ENCODE data around the gene AKT1.

AKT1 gene

DNA sequence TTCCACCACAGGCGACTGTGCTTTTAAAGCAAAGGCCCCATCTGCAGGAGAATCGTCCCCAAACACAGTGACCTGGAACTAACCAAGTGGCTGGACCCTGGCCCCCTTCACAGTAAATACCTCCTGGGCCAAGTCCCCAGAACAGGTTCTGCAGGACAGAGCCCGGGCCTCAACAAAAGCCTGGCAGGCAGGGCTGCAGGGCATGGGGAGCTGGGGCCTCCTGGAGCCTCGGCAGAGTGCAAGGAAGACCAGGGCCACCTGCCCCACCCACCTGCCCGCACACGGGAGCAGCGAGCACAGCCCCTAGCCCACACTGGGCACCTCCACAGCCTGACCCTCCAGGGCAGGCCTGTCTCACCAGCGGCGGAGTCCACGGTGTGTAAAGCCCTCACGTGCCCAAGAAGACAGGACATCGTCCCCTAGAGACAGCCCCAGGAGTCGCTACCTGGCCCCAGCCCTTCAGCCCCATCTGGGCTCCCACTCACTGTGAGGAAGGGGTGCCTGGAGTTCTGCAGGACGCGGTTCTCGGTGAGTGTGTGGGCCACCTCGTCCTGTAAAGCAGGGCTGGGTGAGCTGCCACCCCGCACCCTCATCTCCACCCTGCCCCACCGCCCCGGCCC, 21.0 kb downstream of the AKT1 start:
- H3K27ac ChIP-seq (ENCODE audit: low read depth, low read length) = no peak overlapping the region

DNA sequence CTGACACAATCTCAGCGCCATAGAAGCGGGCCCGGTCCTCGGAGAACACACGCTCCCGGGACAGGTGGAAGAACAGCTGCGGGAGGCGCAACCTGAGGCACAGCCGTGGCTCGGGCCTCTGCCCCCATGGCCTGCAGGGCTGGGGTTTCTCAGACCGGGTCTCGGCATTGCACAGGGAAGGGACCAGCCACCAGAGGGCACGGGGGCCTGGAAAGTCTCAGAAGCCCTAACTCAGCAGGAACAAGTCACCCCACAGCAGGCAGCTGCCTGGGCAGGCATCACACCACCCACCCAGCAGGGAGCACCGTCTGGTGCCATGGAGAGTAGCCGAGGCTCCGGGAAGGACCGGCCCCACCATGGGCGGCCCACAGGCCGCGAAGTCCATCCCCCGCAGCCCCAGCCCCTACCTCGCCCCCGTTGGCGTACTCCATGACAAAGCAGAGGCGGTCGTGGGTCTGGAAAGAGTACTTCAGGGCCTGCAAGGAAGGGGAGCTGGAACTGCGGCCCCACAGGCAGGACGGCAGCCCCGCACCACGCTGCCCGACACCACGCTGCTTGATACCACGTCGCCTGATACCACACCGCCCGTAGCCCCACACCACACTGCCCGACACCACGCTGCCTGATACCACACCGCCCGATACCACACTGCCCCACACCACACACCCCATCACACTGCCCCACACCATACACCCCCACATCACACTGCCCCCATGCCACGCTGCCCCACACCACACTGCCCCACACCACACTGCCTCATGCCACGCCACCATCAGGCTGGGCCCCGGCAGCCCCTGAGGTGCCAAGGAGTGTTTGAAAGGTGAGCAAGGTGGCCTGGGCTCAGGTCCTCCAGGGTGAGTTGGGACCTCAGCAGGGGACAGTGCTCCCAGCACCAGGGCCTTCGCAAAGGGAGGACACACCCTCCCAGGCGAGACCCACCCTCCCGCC, 21.8 kb downstream of the AKT1 start:
- H3K79me2 ChIP-seq (ENCODE audit: control insufficient read depth, low read length) = no peaks in the 10 kb centered on the region
- no peaks in the 10 kb centered on the region for H3K27me3 ChIP-seq (ENCODE audit: control insufficient read depth, low read length)
- H3K4me2 ChIP-seq (ENCODE audit: low read length) = no peak overlapping the region
- H3K9me2 ChIP-seq (replicated peaks; ENCODE audit: control insufficient read depth, low read length) = no peaks in the 10 kb centered on the region
- H3K4me1 ChIP-seq (ENCODE audit: control insufficient read depth, low read length) = peaks cover 4% of the 10 kb centered on the region
- peaks cover 17% of the 10 kb centered on the region for H3K9me3 ChIP-seq (ENCODE audit: control insufficient read depth, insufficient read depth, low read length)
- peaks cover 7% of the 10 kb centered on the region for H3F3A ChIP-seq (ENCODE audit: control insufficient read depth, insufficient read depth)
- H3K4me3 ChIP-seq (ENCODE audit: low read length) = no peak overlapping the region
- H4K20me1 ChIP-seq (ENCODE audit: control insufficient read depth, insufficient read depth, low read depth, low read length) = no peaks in the 10 kb centered on the region
- TF ChIP-seq EZH2phosphoT487 (IDR thresholded peaks at IDR 0.05; ENCODE audit: borderline replicate concordance, low read length) = no peak
- TF ChIP-seq, protein P1, sequence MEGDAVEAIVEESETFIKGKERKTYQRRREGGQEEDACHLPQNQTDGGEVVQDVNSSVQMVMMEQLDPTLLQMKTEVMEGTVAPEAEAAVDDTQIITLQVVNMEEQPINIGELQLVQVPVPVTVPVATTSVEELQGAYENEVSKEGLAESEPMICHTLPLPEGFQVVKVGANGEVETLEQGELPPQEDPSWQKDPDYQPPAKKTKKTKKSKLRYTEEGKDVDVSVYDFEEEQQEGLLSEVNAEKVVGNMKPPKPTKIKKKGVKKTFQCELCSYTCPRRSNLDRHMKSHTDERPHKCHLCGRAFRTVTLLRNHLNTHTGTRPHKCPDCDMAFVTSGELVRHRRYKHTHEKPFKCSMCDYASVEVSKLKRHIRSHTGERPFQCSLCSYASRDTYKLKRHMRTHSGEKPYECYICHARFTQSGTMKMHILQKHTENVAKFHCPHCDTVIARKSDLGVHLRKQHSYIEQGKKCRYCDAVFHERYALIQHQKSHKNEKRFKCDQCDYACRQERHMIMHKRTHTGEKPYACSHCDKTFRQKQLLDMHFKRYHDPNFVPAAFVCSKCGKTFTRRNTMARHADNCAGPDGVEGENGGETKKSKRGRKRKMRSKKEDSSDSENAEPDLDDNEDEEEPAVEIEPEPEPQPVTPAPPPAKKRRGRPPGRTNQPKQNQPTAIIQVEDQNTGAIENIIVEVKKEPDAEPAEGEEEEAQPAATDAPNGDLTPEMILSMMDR (IDR thresholded peaks at IDR 0.05; ENCODE audit: low read depth, low read length, poor library complexity, severe bottlenecking) = no peak
- no peak overlapping the region for H3K27ac ChIP-seq (ENCODE audit: low read depth, low read length)
- H3K36me3 ChIP-seq (ENCODE audit: control insufficient read depth, low read length) = peaks cover 72% of the 10 kb centered on the region

More for the DNA sequence above, 21.0 kb downstream of the AKT1 start:
- no peaks in the 10 kb centered on the region for H3K79me2 ChIP-seq (ENCODE audit: control insufficient read depth, low read length)
- peaks cover 73% of the 10 kb centered on the region for H3K36me3 ChIP-seq (ENCODE audit: control insufficient read depth, low read length)
- peaks cover 17% of the 10 kb centered on the region for H3K9me3 ChIP-seq (ENCODE audit: control insufficient read depth, insufficient read depth, low read length)
- no peak overlapping the region for H3K4me2 ChIP-seq (ENCODE audit: low read length)
- no peak overlapping the region for H3K4me3 ChIP-seq (ENCODE audit: low read length)
- H4K20me1 ChIP-seq (ENCODE audit: control insufficient read depth, insufficient read depth, low read depth, low read length) = no peaks in the 10 kb centered on the region
- TF ChIP-seq, protein P1 (IDR thresholded peaks at IDR 0.05; ENCODE audit: low read depth, low read length, poor library complexity, severe bottlenecking) = no peak
- no peak for TF ChIP-seq EZH2phosphoT487 (IDR thresholded peaks at IDR 0.05; ENCODE audit: borderline replicate concordance, low read length)
- no peaks in the 10 kb centered on the region for H3K9me2 ChIP-seq (replicated peaks; ENCODE audit: control insufficient read depth, low read length)
- H3K4me1 ChIP-seq (ENCODE audit: control insufficient read depth, low read length) = no peaks in the 10 kb centered on the region
- H3K27me3 ChIP-seq (ENCODE audit: control insufficient read depth, low read length) = no peaks in the 10 kb centered on the region
- 0 out of 2 replicates have a peak, but pooled peaks cover 3% of the 10 kb centered on the region for H3F3A ChIP-seq (ENCODE audit: control insufficient read depth, insufficient read depth)

DNA sequence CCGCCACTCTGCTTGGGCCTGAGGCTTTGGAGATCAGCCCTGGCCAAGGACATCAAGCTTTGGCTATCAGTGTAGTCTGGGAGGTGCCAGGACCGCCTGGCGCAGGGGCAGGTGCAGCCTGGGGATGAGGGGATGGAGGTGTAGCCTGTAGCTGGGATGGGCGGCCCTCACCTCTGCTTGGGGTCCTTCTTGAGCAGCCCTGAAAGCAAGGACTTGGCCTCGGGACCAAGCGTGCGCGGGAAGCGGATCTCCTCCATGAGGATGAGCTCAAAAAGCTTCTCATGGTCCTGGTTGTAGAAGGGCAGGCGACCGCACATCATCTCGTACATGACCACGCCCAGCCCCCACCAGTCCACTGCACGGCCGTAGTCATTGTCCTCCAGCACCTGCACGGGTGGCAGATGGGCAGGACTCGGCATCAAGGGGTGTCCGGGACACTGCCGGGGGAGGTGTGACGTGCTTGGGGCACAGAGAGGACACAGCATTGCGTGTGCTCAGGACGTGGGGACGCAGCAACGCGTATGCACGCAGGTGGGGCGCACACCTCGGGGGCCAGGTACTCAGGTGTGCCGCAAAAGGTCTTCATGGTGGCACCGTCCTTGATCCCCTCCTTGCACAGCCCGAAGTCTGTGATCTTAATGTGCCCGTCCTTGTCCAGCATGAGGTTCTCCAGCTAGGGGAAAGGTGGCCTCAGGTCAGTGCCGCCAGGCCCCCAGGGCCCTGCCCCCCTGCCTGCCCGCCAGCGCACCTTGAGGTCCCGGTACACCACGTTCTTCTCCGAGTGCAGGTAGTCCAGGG, 22.6 kb downstream of the AKT1 start:
- no peak overlapping the region for H3K27ac ChIP-seq (ENCODE audit: low read depth, low read length)
- H4K20me1 ChIP-seq (ENCODE audit: control insufficient read depth, insufficient read depth, low read depth, low read length) = no peaks in the 10 kb centered on the region
- no peaks in the 10 kb centered on the region for H3K9me2 ChIP-seq (replicated peaks; ENCODE audit: control insufficient read depth, low read length)
- no peak overlapping the region for H3K4me3 ChIP-seq (ENCODE audit: low read length)
- H3K4me1 ChIP-seq (ENCODE audit: control insufficient read depth, low read length) = peaks cover 9% of the 10 kb centered on the region
- no peak overlapping the region for H3K4me2 ChIP-seq (ENCODE audit: low read length)
- TF ChIP-seq, protein P1 (IDR thresholded peaks at IDR 0.05; ENCODE audit: low read depth, low read length, poor library complexity, severe bottlenecking) = no peak
- TF ChIP-seq EZH2phosphoT487 (IDR thresholded peaks at IDR 0.05; ENCODE audit: borderline replicate concordance, low read length) = no peak
- H3K9me3 ChIP-seq (ENCODE audit: control insufficient read depth, insufficient read depth, low read length) = peaks cover 17% of the 10 kb centered on the region
- H3K36me3 ChIP-seq (ENCODE audit: control insufficient read depth, low read length) = peaks cover 74% of the 10 kb centered on the region
- H3K79me2 ChIP-seq (ENCODE audit: control insufficient read depth, low read length) = no peaks in the 10 kb centered on the region
- no peaks in the 10 kb centered on the region for H3K27me3 ChIP-seq (ENCODE audit: control insufficient read depth, low read length)
- H3F3A ChIP-seq (ENCODE audit: control insufficient read depth, insufficient read depth) = peaks cover 7% of the 10 kb centered on the region

Data from DOHH2 (cell line).